SK-N-SH (cell line): ENCODE data around the gene ANK3.

Experiments used
- TAF1 ChIP-seq: IDR thresholded peaks from 2 replicates; pipeline ENCODE4 v1.6.1; 2012; ENCODE audit warnings: low read depth, mild to moderate bottlenecking, low read length, moderate library complexity, borderline replicate concordance
- TF ChIP-seq, protein P1 (sequence below): fragments of 200-600 bp; sonication (generic); IDR thresholded peaks from 2 replicates; pipeline ENCODE4 v1.6.1; 2017; ENCODE audit warnings: antibody characterized with exemption, mild to moderate bottlenecking, moderate library complexity

DNA sequence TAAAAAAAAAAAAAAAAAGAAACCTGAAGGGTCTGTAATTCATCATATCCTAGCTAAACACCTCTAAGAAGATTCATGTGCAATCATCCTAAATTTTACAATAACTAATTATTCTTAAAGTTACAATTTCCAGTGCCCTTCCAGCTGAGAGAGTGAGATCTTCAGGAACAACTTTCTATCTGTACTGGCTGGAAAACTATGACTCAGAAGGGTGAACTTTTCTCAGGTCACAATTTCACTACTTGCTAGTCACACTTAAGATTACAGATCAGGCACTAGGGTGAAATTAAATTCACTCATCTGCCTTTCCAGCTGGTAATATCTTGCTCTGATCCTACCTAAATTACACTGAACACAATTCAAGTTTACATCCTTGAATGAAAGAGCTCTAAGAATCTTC is 158.8 kb downstream of the ANK3 start:
- TF ChIP-seq, protein P1, sequence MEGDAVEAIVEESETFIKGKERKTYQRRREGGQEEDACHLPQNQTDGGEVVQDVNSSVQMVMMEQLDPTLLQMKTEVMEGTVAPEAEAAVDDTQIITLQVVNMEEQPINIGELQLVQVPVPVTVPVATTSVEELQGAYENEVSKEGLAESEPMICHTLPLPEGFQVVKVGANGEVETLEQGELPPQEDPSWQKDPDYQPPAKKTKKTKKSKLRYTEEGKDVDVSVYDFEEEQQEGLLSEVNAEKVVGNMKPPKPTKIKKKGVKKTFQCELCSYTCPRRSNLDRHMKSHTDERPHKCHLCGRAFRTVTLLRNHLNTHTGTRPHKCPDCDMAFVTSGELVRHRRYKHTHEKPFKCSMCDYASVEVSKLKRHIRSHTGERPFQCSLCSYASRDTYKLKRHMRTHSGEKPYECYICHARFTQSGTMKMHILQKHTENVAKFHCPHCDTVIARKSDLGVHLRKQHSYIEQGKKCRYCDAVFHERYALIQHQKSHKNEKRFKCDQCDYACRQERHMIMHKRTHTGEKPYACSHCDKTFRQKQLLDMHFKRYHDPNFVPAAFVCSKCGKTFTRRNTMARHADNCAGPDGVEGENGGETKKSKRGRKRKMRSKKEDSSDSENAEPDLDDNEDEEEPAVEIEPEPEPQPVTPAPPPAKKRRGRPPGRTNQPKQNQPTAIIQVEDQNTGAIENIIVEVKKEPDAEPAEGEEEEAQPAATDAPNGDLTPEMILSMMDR: no peak
- no peak for TF ChIP-seq TAF1
